Liver (tissue), 9 donors: ENCODE results near the gene CD27. TPM values are rescaled to one million over a fixed set of nuclear protein-coding genes. Genes with fewer than 3 reads are reported as not detected.

Experiments used
- DNase-seq: peaks from one replicate; pipeline ENCODE4 v3.0.0-alpha.2; 2017; ENCODE audit warnings: low spot score
- H3K27ac ChIP-seq, 2 donors: one replicate each; pipeline ENCODE4 v1.7.0; 2013; ENCODE audit warnings: inconsistent platforms in 2 of 2, low read length in 2 of 2, control low read depth in 1 of 2, low read depth in 1 of 2, mild to moderate bottlenecking in 1 of 2
- H3K27me3 ChIP-seq, 4 donors: one replicate each; pipeline versions ENCODE4 v1.6.1 to v1.7.0; 2013; ENCODE audit warnings: low read length in 3 of 4, inconsistent platforms in 1 of 4, mild to moderate bottlenecking in 1 of 4, moderate library complexity in 1 of 4; ENCODE audit not compliant: control insufficient read depth in 4 of 4, insufficient read depth in 4 of 4
- H3K36me3 ChIP-seq, 4 donors: one replicate each; pipeline versions ENCODE4 v1.6.1 to v1.7.0; 2013; ENCODE audit warnings: low read length in 3 of 4, mild to moderate bottlenecking in 3 of 4, low read depth in 1 of 4, moderate library complexity in 1 of 4; ENCODE audit not compliant: control insufficient read depth in 4 of 4, insufficient read depth in 3 of 4
- H3K4me1 ChIP-seq, 4 donors: one replicate each; pipeline versions ENCODE4 v1.6.1 to v1.7.0; 2013; ENCODE audit warnings: low read length in 3 of 4, mild to moderate bottlenecking in 3 of 4, moderate library complexity in 1 of 4; ENCODE audit not compliant: control insufficient read depth in 4 of 4, insufficient read depth in 4 of 4
- H3K4me3 ChIP-seq, 3 donors: one replicate each; pipeline versions ENCODE4 v1.6.1 to v1.7.0; 2013; ENCODE audit warnings: low read length in 3 of 3, control low read depth in 1 of 3, low read depth in 1 of 3, mild to moderate bottlenecking in 1 of 3
- H3K9ac ChIP-seq, 2 donors: one replicate each; pipeline ENCODE4 v1.7.0; 2013; ENCODE audit warnings: low read length in 2 of 2, mild to moderate bottlenecking in 2 of 2, moderate library complexity in 2 of 2, control low read depth in 1 of 2, low read depth in 1 of 2
- H3K9me3 ChIP-seq, 4 donors: one replicate each; pipeline versions ENCODE4 v1.6.1 to v1.7.0; 2013; ENCODE audit warnings: low read length in 3 of 4; ENCODE audit not compliant: control insufficient read depth in 4 of 4
- EGR1 ChIP-seq, 2 donors: IDR thresholded peaks; 2 replicates each; pipeline ENCODE4 v1.6.1; 2016 to 2018; ENCODE audit warnings: antibody characterized with exemption in 2 of 2, low read depth in 2 of 2
- FOXA1 ChIP-seq: IDR thresholded peaks from 2 replicates; pipeline ENCODE4 v1.6.1; 2016; ENCODE audit warnings: antibody characterized with exemption
- FOXA2 ChIP-seq: IDR thresholded peaks from 2 replicates; pipeline ENCODE4 v1.6.1; 2016; ENCODE audit warnings: antibody characterized with exemption
- HNF4A ChIP-seq, 2 donors: conservative IDR thresholded peaks; 2 replicates each; pipeline ENCODE4 v1.6.1; 2016; ENCODE audit warnings: antibody characterized with exemption in 2 of 2, mild to moderate bottlenecking in 2 of 2
- HNF4G ChIP-seq: IDR thresholded peaks from 2 replicates; pipeline ENCODE4 v1.6.1; 2016; ENCODE audit warnings: antibody characterized with exemption
- JUND ChIP-seq, 2 donors: IDR thresholded peaks; 2 replicates each; pipeline ENCODE4 v1.6.1; 2016; ENCODE audit warnings: antibody characterized with exemption in 2 of 2
- RAD21 ChIP-seq, 2 donors: IDR thresholded peaks; 2 replicates each; pipeline ENCODE4 v1.6.1; 2016; ENCODE audit warnings: antibody characterized with exemption in 2 of 2, mild to moderate bottlenecking in 2 of 2
- RXRA ChIP-seq, 2 donors: IDR thresholded peaks; 2 replicates each; pipeline ENCODE4 v1.6.1; 2017 to 2018; ENCODE audit warnings: antibody characterized with exemption in 2 of 2, mild to moderate bottlenecking in 1 of 2
- SP1 ChIP-seq: IDR thresholded peaks from 2 replicates; pipeline ENCODE4 v1.6.1; 2018; ENCODE audit warnings: antibody characterized with exemption, mild to moderate bottlenecking
- TAF1 ChIP-seq: conservative IDR thresholded peaks from 2 replicates; pipeline ENCODE4 v1.6.1; 2016; ENCODE audit warnings: antibody characterized with exemption, mild to moderate bottlenecking
- YY1 ChIP-seq: IDR thresholded peaks from 2 replicates; pipeline ENCODE4 v1.6.1; 2016; ENCODE audit warnings: antibody characterized with exemption, mild to moderate bottlenecking
- ZBTB33 ChIP-seq: IDR thresholded peaks from 2 replicates; pipeline ENCODE4 v1.6.1; 2016; ENCODE audit warnings: antibody characterized with exemption
- WGBS: extraction: QIAGEN DNeasy Blood & Tissue Kit; methylation state at CpG from one replicate; pipeline ENCODE4 v1.1.7; 2013; 5-methylcytosine and 5-hydroxymethylcytosine counted together
- polyA plus RNA-seq, 2 donors: library from polyadenylated mRNA; stranded (reverse) in 1 of 2; unstranded in 1 of 2; fragments of 200-250 nt in 1 of 2; fragments of >200 nt in 1 of 2; fragmentation: Nextera tagmentation in 1 of 2; extraction: Ambion mirVana in 1 of 2; gene quantifications; one replicate each; pipeline versions ENCODE4 v1.2.1 to v1.2.3, GENCODE V29; 2013 to 2015
- total RNA-seq, 2 donors: library from RNA; depleted of rRNA; stranded (reverse); fragments of >200 nt; gene quantifications; one replicate each; pipeline ENCODE4 v1.2.3, GENCODE V29; 2014
- TF ChIP-seq, protein P1 (sequence below): IDR thresholded peaks from 2 replicates; pipeline ENCODE4 v1.6.1; 2016; ENCODE audit warnings: antibody characterized with exemption
- TF ChIP-seq, protein P2 (sequence below): fragments of 150-350 bp; IDR thresholded peaks from 2 replicates; pipeline ENCODE4 v1.5.1; 2017; ENCODE audit warnings: improper control_type of control experiment, low read depth, low read length; ENCODE audit not compliant: missing input control
- donor health status: healthy.
- donor health status: healthy.
- donor health status: healthy.
- donor health status: healthy.
- donor health status: healthy.

The CD27 gene
- total and polyA plus RNA-seq, 4 donors = 0.28 to 2.5 (median 0.62) TPM

GRCh38 chr12:6443361-6443983, 1.3 kb upstream of the CD27 start:
- peaks cover 3 to 11% (median 4%) of the 10 kb centered on the region in 4 donors for H3K36me3 ChIP-seq
- WGBS = 73% methylated on average over 9 of the region's 9 CpGs
- H3K27me3 ChIP-seq = no peaks in the 10 kb centered on the region
- H3K9me3 ChIP-seq = no peaks in the 10 kb centered on the region
- DNase-seq = no peak
- no peak overlapping the region for H3K9ac ChIP-seq
- no peak overlapping the region for H3K27ac ChIP-seq
- H3K4me1 ChIP-seq = no peaks in the 10 kb centered on the region
- TF ChIP-seq ZBTB33 (no peak), EGR1 (IDR thresholded peaks at IDR 0.05; ENCODE audit: low read depth in 2 of 2) (no peak), TAF1 (no peak), HNF4G (no peak), FOXA1 (no peak)
- TF ChIP-seq, protein P1, sequence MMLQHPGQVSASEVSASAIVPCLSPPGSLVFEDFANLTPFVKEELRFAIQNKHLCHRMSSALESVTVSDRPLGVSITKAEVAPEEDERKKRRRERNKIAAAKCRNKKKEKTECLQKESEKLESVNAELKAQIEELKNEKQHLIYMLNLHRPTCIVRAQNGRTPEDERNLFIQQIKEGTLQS = no peak
- no peak overlapping the region for H3K4me3 ChIP-seq

- 89% methylated on average over 4 of the region's 4 CpGs for WGBS
- H3K9me3 ChIP-seq = no peaks in the 10 kb centered on the region
- H3K36me3 ChIP-seq = peaks cover 3 to 11% (median 4%) of the 10 kb centered on the region in 4 donors
- H3K27ac ChIP-seq = no peak overlapping the region
- no peak overlapping the region for H3K4me3 ChIP-seq
- TF ChIP-seq RAD21 (IDR thresholded peaks at IDR 0.05) (no peak), HNF4A (conservative IDR thresholded peaks at IDR 0.05) (no peak), RXRA (IDR thresholded peaks at IDR 0.05) (no peak), FOXA1 (no peak), HNF4G (no peak), FOXA2 (no peak), YY1 (no peak), ZBTB33 (no peak)
- H3K27me3 ChIP-seq = no peaks in the 10 kb centered on the region
- no peak for DNase-seq
- H3K4me1 ChIP-seq = no peaks in the 10 kb centered on the region
- no peak overlapping the region for H3K9ac ChIP-seq
Observed at GRCh38 chr12:6444031-6444430, 724 bp upstream of the CD27 start.

DNA sequence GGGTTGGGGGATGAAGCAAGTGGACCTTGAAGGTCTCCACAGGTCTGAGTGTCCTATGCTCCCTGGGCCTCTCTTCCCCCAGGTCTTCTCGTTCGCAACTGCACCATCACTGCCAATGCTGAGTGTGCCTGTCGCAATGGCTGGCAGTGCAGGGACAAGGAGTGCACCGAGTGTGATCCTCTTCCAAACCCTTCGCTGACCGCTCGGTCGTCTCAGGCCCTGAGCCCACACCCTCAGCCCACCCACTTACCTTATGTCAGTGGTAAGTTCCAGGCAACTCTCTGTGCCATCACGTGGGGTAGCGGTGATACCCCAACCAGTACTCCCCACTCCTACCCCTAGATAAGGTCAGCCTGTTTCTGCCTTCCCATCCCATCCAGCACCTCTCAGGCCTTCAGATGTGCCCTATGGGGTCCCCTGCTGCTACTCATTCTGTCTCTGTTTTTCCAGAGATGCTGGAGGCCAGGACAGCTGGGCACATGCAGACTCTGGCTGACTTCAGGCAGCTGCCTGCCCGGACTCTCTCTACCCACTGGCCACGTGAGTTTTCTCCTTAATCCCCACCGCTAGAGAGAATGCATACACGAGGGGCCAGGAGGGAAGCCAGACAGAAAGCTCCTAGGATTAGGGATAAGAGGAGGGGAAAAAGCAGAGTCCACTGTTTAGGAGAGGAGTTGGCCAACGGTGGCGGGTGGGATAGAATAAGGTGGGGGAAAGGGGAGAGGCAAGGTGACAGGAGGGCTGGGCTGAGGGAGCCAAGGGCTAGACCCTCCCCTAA, 5.5 kb downstream of the CD27 start:
- no peaks in the 10 kb centered on the region for H3K27me3 ChIP-seq
- H3K36me3 ChIP-seq = peaks cover 2 to 14% (median 11%) of the 10 kb centered on the region in 4 donors
- H3K4me3 ChIP-seq = peak overlapping the region in 1 of 3 donors; percentile 74
- no peaks in the 10 kb centered on the region for H3K9me3 ChIP-seq
- no peak overlapping the region for H3K27ac ChIP-seq
- TF ChIP-seq JUND (IDR thresholded peaks at IDR 0.05) (no peak), HNF4G (no peak), TAF1 (no peak), FOXA2 (no peak), RAD21 (IDR thresholded peaks at IDR 0.05) (no peak), SP1 (no peak)
- TF ChIP-seq, protein P2, sequence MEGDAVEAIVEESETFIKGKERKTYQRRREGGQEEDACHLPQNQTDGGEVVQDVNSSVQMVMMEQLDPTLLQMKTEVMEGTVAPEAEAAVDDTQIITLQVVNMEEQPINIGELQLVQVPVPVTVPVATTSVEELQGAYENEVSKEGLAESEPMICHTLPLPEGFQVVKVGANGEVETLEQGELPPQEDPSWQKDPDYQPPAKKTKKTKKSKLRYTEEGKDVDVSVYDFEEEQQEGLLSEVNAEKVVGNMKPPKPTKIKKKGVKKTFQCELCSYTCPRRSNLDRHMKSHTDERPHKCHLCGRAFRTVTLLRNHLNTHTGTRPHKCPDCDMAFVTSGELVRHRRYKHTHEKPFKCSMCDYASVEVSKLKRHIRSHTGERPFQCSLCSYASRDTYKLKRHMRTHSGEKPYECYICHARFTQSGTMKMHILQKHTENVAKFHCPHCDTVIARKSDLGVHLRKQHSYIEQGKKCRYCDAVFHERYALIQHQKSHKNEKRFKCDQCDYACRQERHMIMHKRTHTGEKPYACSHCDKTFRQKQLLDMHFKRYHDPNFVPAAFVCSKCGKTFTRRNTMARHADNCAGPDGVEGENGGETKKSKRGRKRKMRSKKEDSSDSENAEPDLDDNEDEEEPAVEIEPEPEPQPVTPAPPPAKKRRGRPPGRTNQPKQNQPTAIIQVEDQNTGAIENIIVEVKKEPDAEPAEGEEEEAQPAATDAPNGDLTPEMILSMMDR = no peak
- no peak overlapping the region for H3K9ac ChIP-seq
- no peak for DNase-seq
- WGBS = 86% methylated on average over 16 of the region's 16 CpGs
- peaks cover 8 to 26% (median 17%) of the 10 kb centered on the region in 4 donors for H3K4me1 ChIP-seq
